Measurements from ENCODE around the gene FCER1G.

Gene FCER1G

GRCh38 chr1:161199506-161200139 is 15.5 kb upstream of the FCER1G start:
- no peak for TF ChIP-seq ZNF157 (tag by site-specific recombination; IDR thresholded peaks at IDR 0.05)
- no peak for TF ChIP-seq ZNF174 (tag by site-specific recombination; IDR thresholded peaks at IDR 0.05)
- no peak for TF ChIP-seq SCRT2 (tag by site-specific recombination; IDR thresholded peaks at IDR 0.05)
- TF ChIP-seq PRDM10 (tag by site-specific recombination; IDR thresholded peaks at IDR 0.05) = peak; percentile 72
- no peak for TF ChIP-seq ZNF768 (tag by site-specific recombination; IDR thresholded peaks at IDR 0.05)
- TF ChIP-seq ZSCAN4 (tag by site-specific recombination; IDR thresholded peaks at IDR 0.05) = no peak
- TF ChIP-seq ZNF280C (tag by site-specific recombination; IDR thresholded peaks at IDR 0.05) = no peak
- no peak for TF ChIP-seq ZBTB21 (tag by site-specific recombination; IDR thresholded peaks at IDR 0.05)
- no peak for TF ChIP-seq ZNF623 (tag by site-specific recombination; IDR thresholded peaks at IDR 0.05)
- TF ChIP-seq ZNF530 (tag by site-specific recombination; IDR thresholded peaks at IDR 0.05; ENCODE audit: low read depth) = no peak
- no peak for TF ChIP-seq WT1 (tag by site-specific recombination; IDR thresholded peaks at IDR 0.05)
- no peak for TF ChIP-seq ATF2 (tag by site-specific recombination; IDR thresholded peaks at IDR 0.05; ENCODE audit: low read depth)
- TF ChIP-seq ZNF580 (tag by site-specific recombination; IDR thresholded peaks at IDR 0.05) = no peak
- TF ChIP-seq ZFHX2 (tag by site-specific recombination; conservative IDR thresholded peaks at IDR 0.05) = peak; percentile 58
- TF ChIP-seq ZNF398 (tag by site-specific recombination; IDR thresholded peaks at IDR 0.05) = peak; percentile 63
- TF ChIP-seq SP2 (tag by site-specific recombination; IDR thresholded peaks at IDR 0.05) = peak; percentile 35
- TF ChIP-seq EGR2 (tag by site-specific recombination; IDR thresholded peaks at IDR 0.05; ENCODE audit: low read depth) = peak; percentile 39; the same call in 1 of the 2 replicates
- no peak for TF ChIP-seq ZNF830 (tag by site-specific recombination; IDR thresholded peaks at IDR 0.05; ENCODE audit: low read depth)
- TF ChIP-seq ZNF37A (tag by site-specific recombination; IDR thresholded peaks at IDR 0.05) = no peak
- no peak for TF ChIP-seq ZNF514 (tag by site-specific recombination; IDR thresholded peaks at IDR 0.05)
- no peak for TF ChIP-seq ZFP37 (tag by site-specific recombination; IDR thresholded peaks at IDR 0.05)
- TF ChIP-seq ZNF155 (tag by site-specific recombination; IDR thresholded peaks at IDR 0.05) = no peak
- CTCF ChIA-PET = interaction anchor here (0.6 to 1.9 kb wide), 5 partner anchors 27 to 202 kb away, joined by 3 to 14 read pairs (median 3); no protein-coding TSS in a partner anchor
- Histone ChIP-seq H3K27ac (ENCODE audit: extremely low read depth, low read depth, low read length) (no peak overlapping the region), H3K36me3 (ENCODE audit: control insufficient read depth in 2 of 2, insufficient read depth in 1 of 2, low read length in 2 of 2) (peaks cover 10 to 14% of the 10 kb centered on the region in 2 experiments; a peak in 2 of 3 replicates), H3K4me1 (ENCODE audit: control insufficient read depth, insufficient read depth, low read length) (peaks cover 9% of the 10 kb centered on the region; the same call in 1 of the 2 replicates), H3K9me3 (ENCODE audit: control insufficient read depth, insufficient read depth, low read depth, low read length) (no peaks in the 10 kb centered on the region), H3K4me3 (ENCODE audit: low read depth, low read length) (no peak overlapping the region)
- POLR2A ChIA-PET = interaction anchor here (1.2 to 1.9 kb wide), 2 partner anchors 9 to 26 kb away, joined by 4 to 7 read pairs; partner anchors contain the start of gene TOMM40L
